Measurements from ENCODE around the gene MMEL1. TPM values are rescaled to one million over a fixed set of nuclear protein-coding genes. Genes with fewer than 3 reads are reported as not detected.
"Not testable (repeated sequence)": the region's sequence is repeated elsewhere in the genome, so short reads cannot be mapped to it uniquely, and the experiment has no call there.

The MMEL1 gene
- total and polyA plus RNA-seq, 2 donors (not counting 3 experiments of a cell fraction or from before 2014, with no cell fraction given) = 1.1 to 1.2 TPM

- H4K20me1 ChIP-seq (replicated peaks; ENCODE audit: control insufficient read depth, extremely low read depth, insufficient read depth, low read length) = no peaks in the 10 kb centered on the region
- H3K9me3 ChIP-seq (replicated peaks; ENCODE audit: control insufficient read depth, insufficient read depth, low read length) = no peaks in the 10 kb centered on the region
- intact Hi-C loops (cut with micrococcal nuclease) (no loop called here), dilution Hi-C loops (cut with MboI; ENCODE audit: extremely low pct_ligation_motif_present, low sequenced_read_pairs) (no loop called here)
- BruUV-seq (replicated peaks) = no TSS peak
- no peaks in the 10 kb centered on the region for H3K9me1 ChIP-seq (replicated peaks; ENCODE audit: control insufficient read depth, extremely low read depth, insufficient read depth, low read length)
- FAIRE-seq = no peak
- ChIA-PET CTCF (no interaction called here), POLR2A (no interaction called here)
- H2AFZ ChIP-seq (ENCODE audit: low read depth, low read length) = no peak overlapping the region
- no peak for TF ChIP-seq FOS (IDR thresholded peaks at IDR 0.05; ENCODE audit: borderline replicate concordance, insufficient read depth, low read length)
- no peak for TF ChIP-seq POLR2A (IDR thresholded peaks at IDR 0.05; ENCODE audit: low read depth, low read length)
- no peak for TF ChIP-seq GATA2 (IDR thresholded peaks at IDR 0.05; ENCODE audit: insufficient read depth, insufficient read length, low read depth, low read length)
- TF ChIP-seq JUN (IDR thresholded peaks at IDR 0.05; ENCODE audit: borderline replicate concordance, insufficient read depth, insufficient read length, low read depth) = no peak
- TF ChIP-seq EZH2 (IDR thresholded peaks at IDR 0.05; ENCODE audit: borderline replicate concordance, low read depth, low read length, severe bottlenecking) = no peak
- TF ChIP-seq POLR2AphosphoS5 (IDR thresholded peaks at IDR 0.05; ENCODE audit: insufficient read depth, low read depth, low read length) = no peak
- TF ChIP-seq, protein P1, sequence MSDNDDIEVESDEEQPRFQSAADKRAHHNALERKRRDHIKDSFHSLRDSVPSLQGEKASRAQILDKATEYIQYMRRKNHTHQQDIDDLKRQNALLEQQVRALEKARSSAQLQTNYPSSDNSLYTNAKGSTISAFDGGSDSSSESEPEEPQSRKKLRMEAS (IDR thresholded peaks at IDR 0.05; ENCODE audit: insufficient read depth, insufficient read length) = no peak
- TF ChIP-seq CTCF (IDR thresholded peaks at IDR 0.05; ENCODE audit: extremely low read depth in 1 of 2, insufficient read depth in 1 of 2, low read depth in 1 of 2, low read length in 2 of 2) = no peak
- no peak for TF ChIP-seq MYC (IDR thresholded peaks at IDR 0.05; ENCODE audit: low read depth, low read length)
- no peak overlapping the region for H3K4me2 ChIP-seq (ENCODE audit: insufficient read depth, low read length)
- peaks cover 8 to 12% of the 10 kb centered on the region in 2 experiments for H3K27me3 ChIP-seq (ENCODE audit: control insufficient read depth in 2 of 2, insufficient read depth in 2 of 2, low read length in 2 of 2)
- H3K79me2 ChIP-seq (ENCODE audit: control insufficient read depth, insufficient read depth, low read length) = no peaks in the 10 kb centered on the region
- no peak overlapping the region for H3K4me3 ChIP-seq (replicated peaks in 1 of 3; ENCODE audit: insufficient read depth in 1 of 3, low read depth in 1 of 3, low read length in 3 of 3)
- no peak for DNase-seq (ENCODE audit: low read depth, low spot score)
- H3K4me1 ChIP-seq (ENCODE audit: control insufficient read depth, extremely low read depth, insufficient read depth, low read length) = no peaks in the 10 kb centered on the region
- no peaks in the 10 kb centered on the region for H3K36me3 ChIP-seq (ENCODE audit: control insufficient read depth in 2 of 2, extremely low read depth in 1 of 2, insufficient read depth in 2 of 2, low read length in 2 of 2)
- H3K9ac ChIP-seq (replicated peaks; ENCODE audit: extremely low read depth, insufficient read depth, low read length) = no peak overlapping the region
- no peak overlapping the region for H3K27ac ChIP-seq (ENCODE audit: insufficient read depth, low read depth, low read length)
Observed at GRCh38 chr1:2627746-2628145, 5.1 kb downstream of the MMEL1 start.

- H3K4me1 ChIP-seq (ENCODE audit: control insufficient read depth, extremely low read depth, insufficient read depth, low read length); H3K36me3 ChIP-seq (ENCODE audit: control insufficient read depth in 2 of 2, extremely low read depth in 1 of 2, insufficient read depth in 2 of 2, low read length in 2 of 2); H2AFZ ChIP-seq (ENCODE audit: low read depth, low read length); H3K79me2 ChIP-seq (ENCODE audit: control insufficient read depth, insufficient read depth, low read length); BruUV-seq (replicated peaks); H3K9me3 ChIP-seq (replicated peaks; ENCODE audit: control insufficient read depth, insufficient read depth, low read length); H3K4me3 ChIP-seq (replicated peaks in 1 of 3; ENCODE audit: insufficient read depth in 1 of 3, low read depth in 1 of 3, low read length in 3 of 3); H3K9me1 ChIP-seq (replicated peaks; ENCODE audit: control insufficient read depth, extremely low read depth, insufficient read depth, low read length); FAIRE-seq; POLR2A ChIA-PET; DNase-seq (ENCODE audit: low read depth, low spot score); dilution Hi-C loops (cut with MboI; ENCODE audit: extremely low pct_ligation_motif_present, low sequenced_read_pairs); H4K20me1 ChIP-seq (replicated peaks; ENCODE audit: control insufficient read depth, extremely low read depth, insufficient read depth, low read length); intact Hi-C loops (cut with micrococcal nuclease); CTCF ChIA-PET; H3K27ac ChIP-seq (ENCODE audit: insufficient read depth, low read depth, low read length); H3K9ac ChIP-seq (replicated peaks; ENCODE audit: extremely low read depth, insufficient read depth, low read length); H3K4me2 ChIP-seq (ENCODE audit: insufficient read depth, low read length): not testable (repeated sequence)
- H3K27me3 ChIP-seq (ENCODE audit: control insufficient read depth in 2 of 2, insufficient read depth in 2 of 2, low read length in 2 of 2) = peaks cover 8 to 12% of the 10 kb centered on the region in 2 experiments
Observed at GRCh38 chr1:2625748-2626147, 7.1 kb downstream of the MMEL1 start.

All from endothelial cell of umbilical vein (primary cell).